ENCODE measurements around the gene RCAN3.

- TF ChIP-seq EZH2phosphoT487 (IDR thresholded peaks at IDR 0.05; ENCODE audit: low read length) (no peak), CTCF (IDR thresholded peaks at IDR 0.05; ENCODE audit: low read length) (no peak)
These were observed 43.0 kb downstream of the RCAN3 start for GRCh38 chr1:24545662-24546061.

Measured in MM.1S (cell line).